GM12873 (cell line): Measurements from ENCODE around the gene FOXI3.

Experiments used
- CTCF ChIP-seq: IDR thresholded peaks from 2 replicates; pipeline ENCODE4 v1.5.1; 2012; ENCODE audit warnings: low read depth, mild to moderate bottlenecking, moderate library complexity, low read length, control low read depth; ENCODE audit not compliant: insufficient read depth; ENCODE audit errors: missing control alignments

Gene FOXI3

GRCh38 chr2:88452565-88452905 lies at the start of gene FOXI3:
TSS of gene FOXI3 (minus strand) at chr2:88452693. CDS start at chr2:88452535, 158 bp downstream.
- no peak for TF ChIP-seq CTCF

- TF ChIP-seq CTCF = no peak
These were observed 48.2 kb upstream of the FOXI3 start for GRCh38 chr2:88500691-88501090.

- no peak for TF ChIP-seq CTCF
These were observed 46.7 kb upstream of the FOXI3 start for GRCh38 chr2:88499204-88499603.

GRCh38 chr2:88493481-88493880 lies 41.0 kb upstream of the FOXI3 start:
- no peak for TF ChIP-seq CTCF

- no peak for TF ChIP-seq CTCF
These were observed 39.5 kb upstream of the FOXI3 start for GRCh38 chr2:88492002-88492401.

GRCh38 chr2:88489181-88489580 lies 36.7 kb upstream of the FOXI3 start:
- no peak for TF ChIP-seq CTCF

- no peak for TF ChIP-seq CTCF
These were observed 30.7 kb upstream of the FOXI3 start for GRCh38 chr2:88483200-88483599.
